GM12878 (cell line): Measurements from ENCODE around the gene SULF2. TPM values are rescaled to one million over a fixed set of nuclear protein-coding genes. Genes with fewer than 3 reads are reported as not detected.

Experiments
- ATAC-seq: fragments of 200-7000 bp; cut with Tn5 transposase; 3 replicates; pipeline ENCODE4 v1.9.1; 2020; ENCODE audit warnings: mild to moderate bottlenecking, moderate library complexity
- BruUV-seq: library from RNA; stranded (reverse); fragments of 400-500 nt; replicated peaks from 2 replicates; lab custom pipeline; 2021; lab: Mats Ljungman, UMichigan
- CTCF ChIA-PET: fragments of 300-600 bp; sonication (Branson Sonifier 250); formaldehyde crosslinking; extraction: SDS; loops from one replicate; lab custom pipeline; 2021; ENCODE audit warnings: inconsistent platforms; lab: Yijun Ruan, JAX
- POLR2A ChIA-PET: fragments of 350-600 bp; formaldehyde crosslinking; extraction: SDS; loops from one replicate; lab custom pipeline; 2021; ENCODE audit warnings: inconsistent platforms; lab: Charles Lee
- RAD21 ChIA-PET: fragments of 300-600 bp; sonication (Branson Sonifier 250); formaldehyde crosslinking; loops from one replicate; lab custom pipeline; 2023; ENCODE audit warnings: antibody characterized with exemption; ENCODE audit not compliant: unreplicated experiment; lab: Charles Lee
- SMC1A ChIA-PET: fragments of 300-600 bp; sonication (Branson Sonifier 250); formaldehyde crosslinking; loops from one replicate; lab custom pipeline; 2023; ENCODE audit not compliant: unreplicated experiment, uncharacterized antibody; lab: Charles Lee
- DNase-seq: peaks from one replicate; pipeline ENCODE4 v3.0.0-alpha.2; 2011; ENCODE audit warnings: low read depth, low spot score
- FAIRE-seq: peaks from 3 replicates; lab custom pipeline; 2011; peaks lifted over from hg19 to GRCh38; lab: Jason Lieb, UNC
- H2AFZ ChIP-seq: 2 replicates; pipeline ENCODE4 v1.6.0; 2011; ENCODE audit warnings: low read depth, low read length, control low read depth; ENCODE audit not compliant: control insufficient read depth
- H3K27ac ChIP-seq: 2 replicates; pipeline ENCODE4 v1.5.1; 2011; ENCODE audit warnings: control low read depth; ENCODE audit not compliant: control insufficient read depth, insufficient read depth
- H3K27me3 ChIP-seq, 2 experiments: replicated peaks in 1 of 2; 2 replicates each; pipeline versions ENCODE4 v1.6.0 to v1.6.1; 2011; ENCODE audit warnings: low read length in 1 of 2; ENCODE audit not compliant: control insufficient read depth in 2 of 2, insufficient read depth in 2 of 2
- H3K36me3 ChIP-seq, 2 experiments: 2 replicates each; pipeline ENCODE4 v1.5.1; 2011; ENCODE audit warnings: low read length in 1 of 2; ENCODE audit not compliant: control insufficient read depth in 2 of 2, insufficient read depth in 2 of 2
- H3K4me1 ChIP-seq: 2 replicates; pipeline ENCODE4 v1.6.1; 2011; ENCODE audit warnings: mild to moderate bottlenecking, low read length, moderate library complexity, mixed read lengths; ENCODE audit not compliant: control insufficient read depth, insufficient read depth
- H3K4me2 ChIP-seq: 2 replicates; pipeline ENCODE4 v1.6.0; 2011; ENCODE audit warnings: control low read depth; ENCODE audit not compliant: control insufficient read depth, insufficient read depth
- H3K4me3 ChIP-seq: fragments of 200-600 bp; sonication (generic); 2 replicates; pipeline ENCODE4 v1.5.1; 2016
- H3K79me2 ChIP-seq: 2 replicates; pipeline ENCODE4 v1.6.0; 2011; ENCODE audit warnings: low read length; ENCODE audit not compliant: control insufficient read depth, insufficient read depth
- H3K9ac ChIP-seq: 2 replicates; pipeline ENCODE4 v1.8.0; 2011; ENCODE audit warnings: low read length, control low read depth, mixed read lengths; ENCODE audit not compliant: control insufficient read depth, insufficient read depth
- H3K9me3 ChIP-seq: replicated peaks from 3 replicates; pipeline ENCODE4 v1.5.1; 2011; ENCODE audit warnings: mild to moderate bottlenecking, low read length; ENCODE audit not compliant: control insufficient read depth, insufficient read depth
- H4K20me1 ChIP-seq: 2 replicates; pipeline ENCODE4 v1.6.0; 2011; ENCODE audit not compliant: control insufficient read depth, insufficient read depth
- ATF2 ChIP-seq: IDR thresholded peaks from 2 replicates; pipeline ENCODE4 v1.6.1; 2012; ENCODE audit warnings: low read length, inconsistent platforms
- ATF7 ChIP-seq: fragments of 450-650 bp; IDR thresholded peaks from 2 replicates; pipeline ENCODE4 v1.6.1; 2016; ENCODE audit warnings: low read depth, mild to moderate bottlenecking
- CREB1 ChIP-seq: IDR thresholded peaks from 2 replicates; pipeline ENCODE4 v1.6.1; 2012; ENCODE audit warnings: low read depth, mild to moderate bottlenecking, inconsistent platforms
- KLF5 ChIP-seq: fragments of 450-650 bp; IDR thresholded peaks from 2 replicates; pipeline ENCODE4 v1.6.1; 2014; ENCODE audit warnings: mild to moderate bottlenecking; ENCODE audit not compliant: partially characterized antibody
- NBN ChIP-seq: fragments of 450-650 bp; IDR thresholded peaks from 2 replicates; pipeline ENCODE4 v1.6.1; 2016
- NRF1 ChIP-seq: conservative IDR thresholded peaks from 2 replicates; pipeline ENCODE4 v1.6.1; 2011; ENCODE audit warnings: mild to moderate bottlenecking, low read depth, low read length, improper control_type of control experiment
- POU2F2 ChIP-seq: IDR thresholded peaks from 3 replicates; pipeline ENCODE4 v1.6.1; 2011; ENCODE audit warnings: low read depth, mild to moderate bottlenecking, low read length, borderline replicate concordance
- SMAD5 ChIP-seq: IDR thresholded peaks from 2 replicates; pipeline ENCODE4 v1.6.1; 2016; ENCODE audit warnings: antibody characterized with exemption, low read depth
- YBX1 ChIP-seq: fragments of 450-650 bp; IDR thresholded peaks from 2 replicates; pipeline ENCODE4 v1.6.1; 2016; ENCODE audit warnings: antibody characterized with exemption
- WGBS: methylation state at CpG from one replicate; pipeline ENCODE4 v1.1.6; 2016; ENCODE audit warnings: low lambda C conversion rate; ENCODE audit not compliant: insufficient replicate concordance, insufficient coverage; ENCODE audit errors: missing lambda C conversion rate; 5-methylcytosine and 5-hydroxymethylcytosine counted together
- in situ Hi-C: fragments of 300-500 bp; cut with MboI; formaldehyde crosslinking; loops from 9 replicates; pipeline ENCODE4 v1.14.3; 2018; ENCODE audit warnings: mixed read lengths
- intact Hi-C: fragments of 100-400 bp; cut with micrococcal nuclease; formaldehyde crosslinking; loops from one replicate; pipeline ENCODE4 v1.14.2; 2022; ENCODE audit not compliant: unreplicated experiment
- polyA plus RNA-seq, 11 experiments: library from polyadenylated mRNA; depleted of rRNA in 4 of 11; unstranded in 6 of 11; stranded (reverse) in 5 of 11; fragments of >200 nt; fragmentation: Nextera tagmentation in 4 of 11; fragmentation: Illumina TruSeq in 1 of 11; extraction: Ambion mirVana in 4 of 11; extraction: Trizol in 1 of 11; gene quantifications; 1 replicate in 1 of 11; 2 replicates in 10 of 11; pipeline versions ENCODE4 v1.2.1 to v1.2.3, GENCODE V29; 2011 to 2016; ENCODE audit warnings: inconsistent platforms in 2 of 11, missing spikeins in 2 of 11, low read depth in 1 of 11
- total RNA-seq, 4 experiments: library from RNA; depleted of rRNA in 3 of 4; stranded (reverse); fragments of >200 nt in 3 of 4; fragmentation: Illumina TruSeq in 1 of 4; extraction: Trizol in 1 of 4; gene quantifications; 2 replicates each; pipeline versions ENCODE4 v1.2.1 to v1.2.3, GENCODE V29; 2013 to 2021

The SULF2 gene
- total and polyA plus RNA-seq, 10 of the 15 experiments (the other 5 are each of a cell fraction or from before 2014, with no cell fraction given) = 0.69 to 4.1 (median 1.6) TPM

GRCh38 chr20:47796971-47797370 is 11.7 kb upstream of the SULF2 start:
- in situ Hi-C loops = no loop called here
- ChIA-PET RAD21 (no interaction called here), CTCF (no interaction called here), POLR2A (no interaction called here), SMC1A (no interaction called here)
- Histone ChIP-seq H3K4me1 (no peaks in the 10 kb centered on the region), H3K4me3 (no peak overlapping the region), H3K9me3 (no peaks in the 10 kb centered on the region), H3K27me3 (no peaks in the 10 kb centered on the region), H3K36me3 (no peaks in the 10 kb centered on the region), H3K9ac (no peak overlapping the region), H3K4me2 (no peak overlapping the region), H2AFZ (no peak overlapping the region), H3K79me2 (no peaks in the 10 kb centered on the region), H4K20me1 (no peaks in the 10 kb centered on the region), H3K27ac (no peak overlapping the region)
- BruUV-seq = no TSS peak
- intact Hi-C loops = no loop called here
- WGBS = 53% methylated on average over 9 of the region's 9 CpGs
- ATAC-seq (no peak), FAIRE-seq (no peak), DNase-seq (no peak)
- no peak for TF ChIP-seq ATF7
- TF ChIP-seq ATF2 = no peak
- TF ChIP-seq CREB1 = no peak
- TF ChIP-seq KLF5 = no peak
- no peak for TF ChIP-seq SMAD5
- TF ChIP-seq YBX1 = no peak
- no peak for TF ChIP-seq NBN
- TF ChIP-seq NRF1 = no peak
- TF ChIP-seq POU2F2 = no peak
